ENCODE data around the gene PPP4R3A.
"Not testable (repeated sequence)": the region's sequence is repeated elsewhere in the genome, so short reads cannot be mapped to it uniquely, and the experiment has no call there.

The PPP4R3A gene

GRCh38 chr14:91409240-91409639 lies 100.9 kb downstream of the PPP4R3A start:
- DNase-seq (ENCODE audit: low read depth in 3 of 3), result not testable (repeated sequence)
